ENCODE results near the gene CNBP.
"Not testable (repeated sequence)": the region's sequence is repeated elsewhere in the genome, so short reads cannot be mapped to it uniquely, and the experiment has no call there.

CNBP gene

DNA sequence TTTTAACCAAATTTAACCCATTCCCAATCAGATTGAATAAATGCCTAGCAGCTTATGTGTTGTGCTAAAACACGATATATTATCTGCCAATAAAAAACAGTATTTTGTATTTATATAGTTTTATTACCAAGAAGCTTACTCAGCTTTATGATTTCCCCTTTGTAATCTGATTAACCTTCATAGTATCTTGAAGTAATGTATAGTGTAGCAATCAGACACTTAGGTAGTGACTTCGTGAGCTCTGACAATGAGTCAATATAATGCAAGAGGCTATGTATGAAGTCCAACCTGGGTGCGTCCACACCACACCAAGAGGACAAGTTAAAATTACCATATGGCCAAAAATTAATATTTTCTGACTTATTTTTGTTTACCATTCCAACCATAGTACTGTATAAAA, 2.1 kb upstream of the CNBP start:
- in situ Hi-C loops (cut with MboI; ENCODE audit: low sequenced_read_pairs) = no loop called here

DNA sequence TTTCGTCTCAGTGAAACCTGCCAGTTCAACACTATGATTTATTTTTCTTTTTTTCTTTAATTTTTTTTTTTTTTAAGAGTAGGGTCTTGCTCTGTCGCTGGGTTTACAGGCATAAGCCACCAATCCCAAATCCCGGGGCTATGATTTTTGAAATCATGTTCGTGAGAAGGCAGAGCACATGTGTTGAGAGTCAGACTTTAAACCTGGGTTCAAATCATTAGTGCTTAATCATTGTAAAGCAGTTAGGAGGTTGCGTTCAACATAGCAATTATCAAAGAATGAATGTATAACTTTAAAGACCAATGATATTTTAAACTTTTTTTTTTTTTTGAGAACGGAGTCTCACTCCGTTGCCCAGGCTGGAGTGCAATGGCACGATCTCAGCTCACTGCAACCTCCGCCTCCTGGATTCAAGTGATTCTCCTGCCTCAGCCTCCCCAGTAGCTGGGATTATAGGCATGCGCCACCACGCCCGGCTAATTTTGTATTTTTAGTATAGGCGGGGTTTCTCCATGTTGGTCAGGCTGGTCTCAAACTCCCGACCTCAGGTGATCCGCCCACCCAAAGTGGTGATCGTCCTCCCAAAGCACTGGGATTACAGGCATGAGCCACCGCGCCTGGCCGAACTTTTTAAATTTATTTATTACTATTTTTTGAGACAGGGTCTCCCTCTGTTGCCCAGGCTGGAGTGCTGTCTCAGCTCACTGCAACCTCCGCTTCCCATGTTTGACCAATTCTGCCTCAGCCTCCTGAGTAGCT, 1.3 kb upstream of the CNBP start:
- in situ Hi-C loops (cut with MboI; ENCODE audit: low sequenced_read_pairs) = not testable (repeated sequence)

DNA sequence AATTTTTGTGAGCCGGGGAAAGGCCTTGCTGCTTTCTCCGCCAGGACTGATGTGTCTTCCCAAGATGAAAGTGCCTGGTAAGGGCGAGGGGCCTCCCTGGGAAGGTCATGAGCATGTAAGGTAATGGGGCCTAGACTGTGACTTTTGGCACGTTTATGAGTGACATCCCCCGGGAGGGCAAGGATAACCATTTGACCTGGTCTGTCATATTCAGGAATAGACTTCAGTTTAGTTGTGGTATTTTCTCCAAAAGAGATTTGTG, 631 bp upstream of the CNBP start:
- in situ Hi-C loops (cut with MboI; ENCODE audit: low sequenced_read_pairs) = no loop called here

DNA sequence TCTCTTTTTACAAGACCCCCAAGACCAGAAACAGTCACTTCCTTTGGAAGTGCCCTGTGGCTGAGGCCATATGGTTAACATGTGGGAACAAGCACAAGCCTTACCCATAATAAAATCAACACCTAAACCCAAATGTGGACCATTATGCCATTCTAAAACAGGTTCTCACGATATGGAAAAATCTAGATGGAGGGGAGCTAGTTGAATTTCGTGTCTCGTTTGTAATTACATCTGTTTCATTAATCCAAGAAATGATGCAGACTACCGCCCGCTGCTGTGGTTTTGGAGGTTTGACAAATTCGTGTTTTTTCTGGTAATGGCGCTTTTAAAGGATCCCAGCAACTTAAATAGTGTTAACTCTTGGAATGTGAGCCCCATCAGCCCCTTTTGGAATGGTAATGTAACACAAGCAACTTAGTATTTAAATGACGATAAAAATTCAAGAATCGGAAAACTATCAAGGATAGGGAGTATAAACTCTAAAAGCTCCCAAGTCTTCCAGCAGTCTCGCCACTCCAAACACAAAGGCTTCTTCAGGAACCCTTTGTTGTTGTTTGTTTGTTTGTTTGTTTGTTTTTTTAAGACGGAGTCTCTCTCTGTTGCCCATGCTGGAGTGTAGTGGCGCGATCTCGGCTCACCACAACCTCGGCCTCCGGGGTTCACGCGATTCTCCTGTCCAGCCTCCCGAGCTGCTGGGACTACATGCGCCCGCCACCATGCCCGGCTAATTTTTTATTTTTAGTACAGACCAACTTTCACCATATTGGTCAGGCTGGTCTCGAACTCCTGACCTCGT, 1.1 kb downstream of the CNBP start:
- in situ Hi-C loops (cut with MboI; ENCODE audit: low sequenced_read_pairs) = no loop called here

DNA sequence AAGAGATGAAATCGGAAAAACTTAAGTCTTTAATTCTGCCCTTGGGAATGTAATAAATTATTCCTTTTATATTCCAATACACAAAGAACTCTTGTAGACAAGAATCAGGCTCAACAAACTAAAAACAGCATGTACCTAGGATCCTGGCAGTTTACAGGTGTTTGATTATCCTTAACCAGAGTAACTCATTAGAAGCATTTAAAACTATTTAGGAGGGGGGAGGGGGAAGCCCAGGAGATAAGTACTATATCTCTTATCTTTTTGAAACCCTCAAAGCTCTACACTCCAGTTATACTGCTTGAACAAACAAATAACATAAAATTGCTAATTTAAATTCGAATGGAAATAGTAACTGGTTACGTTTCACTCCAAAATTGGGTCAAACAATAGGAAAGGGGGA, 1.9 kb downstream of the CNBP start:
- in situ Hi-C loops (cut with MboI; ENCODE audit: low sequenced_read_pairs) = no loop called here

DNA sequence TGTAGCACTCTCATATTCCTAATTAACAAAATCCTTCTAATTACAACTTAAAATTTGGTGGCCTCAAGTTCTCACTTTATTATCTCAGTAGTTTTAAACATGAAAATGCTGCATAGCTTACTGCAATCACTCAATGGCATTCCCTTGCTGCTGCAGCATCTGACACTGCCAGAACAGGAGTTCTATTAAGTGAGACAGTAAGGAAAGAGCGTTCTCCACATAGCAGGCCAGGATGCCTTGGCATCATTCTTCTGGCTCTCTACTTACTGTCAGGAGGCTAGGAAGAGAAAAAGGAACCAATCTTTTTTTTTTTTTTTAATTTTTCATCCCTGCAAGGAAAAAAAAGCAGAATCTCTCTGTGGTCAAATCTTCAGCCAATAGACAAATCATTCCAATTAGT, 3.2 kb downstream of the CNBP start:
- in situ Hi-C loops (cut with MboI; ENCODE audit: low sequenced_read_pairs) = no loop called here

DNA sequence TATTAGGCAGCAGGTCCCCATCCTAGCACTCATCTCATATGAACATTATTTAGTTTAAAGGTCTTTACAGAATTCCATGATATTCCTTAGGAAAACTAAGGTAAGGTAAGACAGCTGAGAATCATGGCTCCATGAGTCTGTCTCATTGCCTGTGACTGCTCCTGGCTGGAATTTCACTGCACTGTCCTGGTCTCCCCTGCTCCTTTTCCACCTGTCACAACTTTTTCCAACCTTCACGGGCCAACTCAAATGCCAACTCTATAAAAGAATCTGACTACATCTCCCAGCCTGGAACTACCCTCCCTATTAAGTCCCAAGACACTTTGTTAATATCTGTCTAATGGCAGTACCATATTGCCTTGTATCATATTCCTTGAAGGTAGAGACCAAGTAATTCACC, 7.6 kb downstream of the CNBP start:
- in situ Hi-C loops (cut with MboI; ENCODE audit: low sequenced_read_pairs) = no loop called here

DNA sequence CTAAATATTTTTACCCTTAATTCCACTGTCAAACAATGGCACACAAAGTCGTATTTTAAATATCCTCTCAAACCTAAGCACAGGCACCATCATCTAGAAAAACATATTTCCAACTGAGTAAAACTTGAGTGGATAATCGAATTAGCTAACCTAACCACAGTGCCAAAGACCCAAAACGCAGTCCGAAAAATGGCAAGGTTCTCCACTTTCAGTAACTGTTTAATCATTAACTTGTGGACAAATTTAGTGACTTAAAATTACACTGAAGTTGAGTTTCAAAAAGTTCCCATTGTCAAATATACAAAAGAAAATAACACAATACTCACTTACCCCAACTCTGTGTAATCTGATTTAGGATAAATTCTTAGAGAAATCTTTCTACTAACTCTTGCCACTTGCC, 10.0 kb downstream of the CNBP start:
- in situ Hi-C loops (cut with MboI; ENCODE audit: low sequenced_read_pairs) = no loop called here

DNA sequence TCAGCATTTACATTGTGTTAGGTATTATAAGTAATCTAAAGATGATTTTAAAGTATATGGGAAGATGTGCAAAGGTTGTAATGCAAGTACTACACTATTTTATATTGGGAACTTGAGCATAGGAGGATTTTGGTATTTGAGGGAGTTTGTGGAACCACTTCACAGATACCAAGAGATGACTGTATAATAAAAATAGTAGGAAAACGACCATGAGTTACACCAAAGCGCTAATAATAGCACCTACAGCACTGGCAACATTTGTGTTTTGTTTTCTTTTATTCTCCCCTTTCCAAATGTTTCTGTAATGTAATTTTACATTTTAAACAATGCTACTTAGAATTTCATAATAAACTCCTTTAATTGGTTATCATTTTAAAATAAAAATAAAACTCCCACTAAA, 10.5 kb downstream of the CNBP start:
- in situ Hi-C loops (cut with MboI; ENCODE audit: low sequenced_read_pairs) = no loop called here

DNA sequence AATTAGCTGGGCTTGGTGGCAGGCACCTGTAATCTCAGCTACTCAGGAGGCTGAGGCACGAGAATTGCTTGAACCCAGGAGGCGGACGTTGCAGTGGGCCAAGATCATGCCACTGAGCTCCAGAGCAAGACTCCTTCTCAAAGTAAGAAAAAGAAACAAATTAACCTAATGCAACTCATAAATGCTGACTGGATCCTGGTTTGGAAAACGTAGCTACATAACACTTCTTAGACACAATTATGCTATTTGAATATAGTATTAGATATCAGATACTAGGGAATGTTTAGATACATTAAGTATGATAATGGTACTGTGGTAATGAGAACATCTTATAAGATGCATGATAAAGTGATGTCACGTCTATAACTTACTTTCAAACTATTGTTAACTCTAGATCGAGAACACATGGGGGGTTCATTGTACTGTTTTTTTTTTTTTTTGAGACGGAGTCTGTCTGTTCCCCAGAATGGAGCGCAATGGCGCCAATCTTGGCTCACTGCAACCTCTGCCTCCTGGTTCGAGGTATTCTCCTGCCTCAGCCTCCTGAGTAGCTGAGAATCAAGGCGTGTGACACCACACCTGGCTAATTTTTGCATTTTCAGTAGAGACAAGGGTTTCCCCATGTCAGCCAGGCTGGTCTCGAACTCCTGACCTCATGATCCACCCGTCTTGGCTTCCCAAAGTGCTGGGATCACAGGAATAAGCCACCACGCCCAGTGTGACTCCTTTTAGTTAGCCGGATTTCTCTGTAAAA, 16.9 kb downstream of the CNBP start:
- in situ Hi-C loops (cut with MboI; ENCODE audit: low sequenced_read_pairs) = no loop called here

DNA sequence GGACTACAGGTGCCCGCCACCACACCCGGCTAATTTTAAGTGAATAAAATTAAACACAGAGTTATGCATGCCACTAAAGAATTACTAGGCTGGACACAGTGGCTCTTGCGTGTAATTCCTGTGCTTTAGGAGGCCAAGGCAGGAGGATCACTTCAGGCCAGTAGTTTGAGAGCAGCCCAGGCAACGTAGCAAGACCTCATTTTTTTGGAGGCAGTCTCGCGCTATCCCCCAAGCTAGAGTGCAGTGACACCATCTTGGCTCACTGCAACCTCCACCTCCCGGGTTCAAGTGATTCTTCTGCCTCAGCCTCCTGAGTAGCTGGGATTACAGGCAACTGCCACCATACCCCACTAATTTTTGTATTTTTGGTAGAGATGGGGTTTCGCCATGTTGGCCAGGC, 18.1 kb downstream of the CNBP start:
- in situ Hi-C loops (cut with MboI; ENCODE audit: low sequenced_read_pairs) = not testable (repeated sequence)

DNA sequence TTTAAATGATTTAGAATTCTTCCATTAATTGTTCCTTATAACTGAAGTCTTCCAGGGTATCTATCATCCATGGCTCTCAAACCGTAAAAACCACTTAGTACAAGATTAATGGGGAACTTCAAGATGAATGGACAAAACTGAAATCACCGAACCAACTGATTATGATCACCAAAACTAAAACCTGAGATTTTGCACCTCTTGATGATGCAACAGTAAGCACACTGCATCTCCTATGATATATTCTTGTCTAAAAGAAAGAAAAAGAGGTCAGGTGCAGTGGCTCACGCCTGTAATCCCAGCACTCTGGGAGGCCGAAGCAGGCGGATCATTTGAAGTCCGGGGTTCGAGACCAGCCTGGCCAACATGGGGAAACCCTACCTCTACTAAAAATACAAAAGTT, 19.2 kb downstream of the CNBP start:
- in situ Hi-C loops (cut with MboI; ENCODE audit: low sequenced_read_pairs) = no loop called here

DNA sequence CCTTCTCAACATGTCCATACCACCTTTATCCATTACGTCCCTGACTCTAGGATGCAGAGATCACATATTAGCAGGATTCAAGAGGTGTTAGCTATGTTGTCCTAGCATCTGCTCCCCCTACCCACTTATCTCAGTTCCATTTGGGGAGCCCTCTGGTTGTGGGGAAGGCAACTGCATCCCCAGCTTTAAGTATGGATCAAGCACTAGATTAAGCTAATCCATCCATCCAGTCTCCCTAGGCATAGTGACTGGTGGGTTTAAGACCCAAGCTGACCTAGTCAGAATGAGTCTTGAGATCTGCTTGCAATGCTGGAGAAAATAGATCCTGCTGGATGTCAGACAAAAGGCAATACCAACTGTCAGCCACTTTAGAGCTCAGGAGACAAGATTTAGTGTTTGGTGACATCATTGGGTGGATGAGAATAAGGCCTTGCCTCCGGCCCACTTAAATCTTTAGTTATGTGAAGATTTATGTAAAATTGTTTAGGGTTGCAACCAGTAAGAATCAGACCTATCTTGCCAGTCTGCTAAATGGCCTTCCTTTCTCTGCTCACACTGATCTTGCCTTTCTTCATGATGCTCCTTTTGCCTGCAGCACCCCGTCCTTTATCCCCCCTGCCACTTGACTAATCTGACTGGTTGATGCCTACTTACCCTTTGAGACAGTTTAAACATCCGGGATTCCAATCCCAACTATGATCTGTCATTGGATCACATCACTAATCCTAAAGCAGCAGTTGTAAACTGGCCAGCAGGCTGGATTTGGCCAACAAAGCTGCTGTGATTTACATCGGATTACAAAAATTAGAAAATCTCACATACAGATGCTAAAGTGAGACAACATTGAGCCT, 20.7 kb downstream of the CNBP start:
- in situ Hi-C loops (cut with MboI; ENCODE audit: low sequenced_read_pairs) = no loop called here

DNA sequence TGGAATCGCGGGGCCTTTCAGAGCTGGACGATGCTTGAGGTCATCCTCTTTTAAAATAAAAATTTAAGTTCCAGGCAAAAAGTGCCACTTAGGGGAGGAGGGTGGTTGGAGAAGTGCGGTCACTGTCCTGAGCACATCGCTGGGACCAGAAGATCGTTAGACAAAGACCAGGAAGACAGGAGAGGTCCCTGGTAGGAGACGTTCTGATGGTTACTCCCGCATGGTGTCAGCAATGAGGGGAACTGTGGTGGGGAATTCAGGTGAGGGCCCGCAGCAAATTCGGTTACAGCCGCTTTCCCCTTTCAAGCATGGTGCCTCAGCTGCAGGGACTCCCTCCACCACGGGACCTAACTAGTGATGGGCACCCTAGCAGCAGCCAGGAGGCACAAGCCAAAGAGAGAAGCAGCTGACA, 21.8 kb downstream of the CNBP start:
- in situ Hi-C loops (cut with MboI; ENCODE audit: low sequenced_read_pairs) = no loop called here

DNA sequence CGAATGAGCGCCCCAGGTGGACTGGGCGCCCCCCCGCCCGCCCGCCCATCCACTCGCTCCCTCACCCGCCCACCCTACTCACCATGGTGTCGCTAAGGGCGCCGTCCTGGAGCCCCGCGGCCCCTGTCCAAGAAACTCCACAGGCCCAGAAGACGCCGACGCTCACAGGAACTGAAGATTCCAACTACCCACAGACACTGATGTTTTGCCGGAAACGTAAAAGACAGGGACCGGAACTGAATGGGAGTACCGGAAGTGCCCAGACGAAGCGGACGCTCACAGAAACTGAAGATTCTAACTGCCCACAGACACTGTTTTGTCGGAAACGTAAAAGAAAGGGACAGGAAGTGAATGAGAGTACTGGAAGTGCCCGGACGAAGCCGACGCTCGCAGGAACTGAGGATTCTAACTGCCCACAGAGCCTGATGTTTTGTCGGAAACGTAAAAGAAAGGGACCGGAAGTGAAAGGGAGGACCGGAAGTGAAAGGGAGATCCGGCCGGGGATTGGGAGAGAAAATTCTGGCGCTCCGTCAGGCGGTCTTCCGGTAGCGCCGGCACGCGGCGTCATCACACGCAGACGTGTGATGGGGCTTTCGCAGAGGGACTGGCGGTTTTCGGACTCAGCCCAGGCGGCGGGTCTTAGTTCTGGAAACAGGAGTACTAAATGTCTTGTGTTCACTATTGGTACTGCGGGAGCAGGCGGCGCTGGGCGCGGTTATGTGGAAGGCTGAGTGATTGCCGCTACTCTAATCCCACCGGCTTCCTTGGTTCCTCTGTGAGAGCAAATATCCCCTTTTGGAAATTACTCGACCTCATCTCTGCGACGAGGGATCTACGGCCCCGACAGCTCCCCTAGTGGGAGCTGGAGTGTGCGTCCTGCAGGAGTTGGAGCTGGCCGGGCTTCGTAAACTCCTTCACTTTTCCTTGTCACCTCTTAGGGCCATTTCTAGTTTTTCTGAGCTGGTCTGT, 22.5 kb downstream of the CNBP start, which contains the start of gene ISY1:
Gene ISY1, minus strand, starts transcription at position 173 of the 969 bp plus-strand sequence. Its CDS starts 88 bp downstream, at position 85.
- in situ Hi-C loops (cut with MboI; ENCODE audit: low sequenced_read_pairs) = no loop called here

DNA sequence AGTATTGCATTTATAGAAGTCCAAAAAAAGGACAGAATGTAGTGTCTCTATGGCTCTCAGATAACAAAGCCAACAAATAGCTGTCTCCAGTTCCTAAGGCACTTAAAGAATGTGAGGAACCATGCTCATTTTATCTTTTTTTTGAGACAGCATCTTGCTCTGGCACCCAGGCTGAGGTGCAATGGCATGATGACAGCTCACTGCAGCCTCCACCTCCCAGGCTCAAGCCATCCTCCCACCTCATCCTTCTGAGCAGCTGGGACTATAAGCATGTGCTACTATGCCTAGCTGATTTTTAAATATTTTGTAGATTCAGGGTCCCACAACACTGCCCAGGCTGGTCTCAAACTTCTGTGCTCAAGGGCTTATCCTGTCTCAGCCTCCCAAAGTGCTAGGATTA, 38.9 kb downstream of the CNBP start:
- in situ Hi-C loops (cut with MboI; ENCODE audit: low sequenced_read_pairs) = no loop called here

DNA sequence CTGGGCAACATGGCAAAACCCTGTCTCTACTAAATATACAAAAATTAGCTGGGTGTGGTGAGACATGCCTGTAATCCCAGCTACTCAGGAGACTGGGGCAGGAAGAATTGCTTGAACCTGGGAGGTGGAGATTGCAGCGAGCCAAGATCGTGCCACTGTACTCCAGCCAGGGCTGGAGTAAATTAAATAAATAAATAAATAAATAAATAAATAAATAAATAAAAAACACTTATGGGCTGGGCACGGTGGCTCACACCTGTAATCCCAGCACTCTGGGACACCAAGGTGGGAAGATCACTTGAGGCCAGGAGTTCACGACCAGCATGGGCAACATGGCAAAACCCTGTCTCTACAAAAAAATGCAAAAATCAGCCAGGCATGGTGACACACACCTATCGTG, 42.7 kb downstream of the CNBP start:
- in situ Hi-C loops (cut with MboI; ENCODE audit: low sequenced_read_pairs) = not testable (repeated sequence)

DNA sequence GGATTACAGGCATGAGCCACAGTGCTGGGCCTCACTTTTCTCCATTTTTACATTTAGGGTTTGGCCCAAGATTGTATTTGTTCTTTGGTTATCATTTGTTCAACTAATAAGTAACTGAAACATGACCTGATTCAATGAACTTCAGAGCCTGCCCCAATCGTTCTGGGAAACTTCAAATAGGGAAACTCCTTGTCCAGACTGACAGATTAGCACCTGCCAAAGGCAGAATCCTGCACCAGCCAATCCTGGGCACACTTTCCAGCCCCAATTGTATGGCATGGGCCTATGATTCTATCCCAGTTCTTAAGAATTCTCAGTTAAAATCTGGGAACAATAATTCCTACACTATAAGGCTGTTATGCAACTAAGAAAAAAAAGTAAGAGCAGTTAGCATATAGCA, 43.8 kb downstream of the CNBP start:
- in situ Hi-C loops (cut with MboI; ENCODE audit: low sequenced_read_pairs) = no loop called here

DNA sequence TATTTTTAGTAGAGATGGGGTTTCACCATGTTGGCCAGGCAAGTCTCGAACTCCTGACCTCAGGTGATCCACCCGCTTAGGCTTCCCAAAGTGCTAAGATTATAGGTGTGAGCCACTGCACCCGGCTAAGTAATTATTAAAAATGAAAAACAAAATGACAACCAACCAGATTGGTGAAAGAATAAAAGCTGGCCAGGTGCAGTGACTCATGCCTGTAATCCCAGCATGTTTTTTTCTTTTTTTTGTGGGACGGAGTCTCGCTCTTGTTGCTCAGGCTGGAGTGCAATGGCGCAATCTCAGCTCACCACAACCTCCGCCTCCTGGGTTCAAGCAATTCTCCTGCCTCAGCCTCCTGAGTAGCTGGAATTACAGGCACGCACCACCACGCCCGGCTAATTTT, 47.4 kb downstream of the CNBP start:
- in situ Hi-C loops (cut with MboI; ENCODE audit: low sequenced_read_pairs) = not testable (repeated sequence)

Measured in HL-60/S4 treated with phorbol 12-myristate 13-acetate at 8.2 ng/mL for 4 days and 3 days (cell line).